Measurements from ENCODE around the gene RAB11FIP5. TPM values are rescaled to one million over a fixed set of nuclear protein-coding genes. Genes with fewer than 3 reads are reported as not detected.

RAB11FIP5 gene
- total RNA-seq, 1 donor from 2014 or later, result 10.7 TPM

DNA sequence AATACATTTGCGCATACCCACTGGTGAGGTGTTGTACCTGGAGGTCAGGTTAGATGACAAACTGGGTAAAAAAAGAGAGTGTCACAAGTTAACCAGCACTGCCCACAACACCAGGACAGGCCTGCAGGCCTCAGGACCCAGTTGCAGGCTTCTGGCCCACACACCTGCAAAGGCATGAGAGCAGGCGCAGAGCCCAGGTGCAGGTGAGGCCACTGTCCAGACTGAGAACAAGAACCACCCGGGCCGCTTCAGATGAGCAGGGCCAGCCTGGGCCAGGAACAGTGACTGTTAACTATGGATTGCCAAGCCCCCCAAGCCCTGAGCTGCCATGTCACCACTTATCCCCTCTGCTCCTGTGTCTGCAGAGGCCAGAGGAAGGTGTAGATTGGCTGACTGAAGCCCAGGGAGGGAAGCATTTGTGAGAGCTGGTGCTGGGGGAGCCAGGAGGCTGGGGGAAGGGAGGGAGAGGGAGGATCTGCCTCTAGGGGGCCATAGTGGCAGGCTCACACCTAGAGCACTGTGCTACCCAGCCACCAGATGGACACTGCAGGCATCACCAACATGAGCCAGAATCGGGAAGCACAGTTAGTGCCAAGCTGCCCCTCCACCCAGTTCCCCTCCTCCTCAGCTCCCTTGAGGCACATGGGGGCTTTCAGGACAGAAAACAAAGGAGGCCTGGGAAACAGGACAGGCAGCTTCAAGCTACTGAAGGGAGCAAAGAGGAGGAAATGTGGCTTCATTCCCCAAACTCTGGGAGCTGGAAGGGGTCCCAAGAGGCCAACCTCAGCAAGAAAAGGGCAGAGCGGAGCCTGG is 76.6 kb downstream of the RAB11FIP5 start:
- Mint-ChIP-seq H3K4me3 (ENCODE audit: low read depth) (no peak overlapping the region), H3K9me3 (no peaks in the 10 kb centered on the region), H3K36me3 (ENCODE audit: low read depth) (no peaks in the 10 kb centered on the region), H3K27me3 (ENCODE audit: low read depth) (no peaks in the 10 kb centered on the region), H3K27ac (no peak overlapping the region), H3K4me1 (ENCODE audit: low read depth) (no peaks in the 10 kb centered on the region)
- intact Hi-C loops (cut with micrococcal nuclease), result no loop called here
- no peak for DNase-seq (ENCODE audit: low spot score)

DNA sequence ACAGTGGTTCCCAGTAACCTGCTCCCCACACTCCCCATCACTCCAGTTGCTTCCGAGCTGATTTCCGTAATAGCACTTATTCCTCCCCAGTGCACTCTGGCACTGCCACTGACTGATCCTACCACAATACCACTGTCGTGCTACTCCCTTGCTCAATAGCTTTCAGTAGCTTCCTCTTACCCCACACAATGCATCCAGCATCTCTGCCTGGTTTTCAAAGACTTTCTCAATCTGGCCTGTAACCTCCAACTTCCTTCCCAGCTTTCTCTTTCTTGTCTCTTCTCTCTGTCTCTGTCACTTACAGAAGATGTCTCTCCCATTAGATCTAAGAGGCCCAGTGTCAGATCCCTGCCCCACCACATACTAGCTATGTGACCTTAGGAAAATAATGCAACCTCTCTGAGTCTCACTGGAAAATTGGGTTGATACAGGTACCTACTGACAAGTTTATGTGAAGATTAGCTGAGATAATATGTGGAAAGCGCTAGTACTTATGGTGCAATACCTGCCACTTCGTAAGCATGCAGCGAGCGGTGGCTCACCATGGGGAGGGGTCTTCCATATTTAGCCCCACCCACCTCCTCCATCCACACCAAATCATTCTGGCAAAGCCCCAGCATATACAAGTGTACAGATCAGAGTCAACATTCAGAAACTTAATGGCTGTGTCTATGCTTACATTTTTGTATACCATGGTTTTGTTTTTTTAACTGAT is 77.9 kb downstream of the RAB11FIP5 start:
- DNase-seq (ENCODE audit: low spot score), result no peak
- Mint-ChIP-seq H3K27ac (no peak overlapping the region), H3K4me1 (ENCODE audit: low read depth) (no peaks in the 10 kb centered on the region), H3K27me3 (ENCODE audit: low read depth) (no peaks in the 10 kb centered on the region), H3K36me3 (ENCODE audit: low read depth) (no peaks in the 10 kb centered on the region), H3K9me3 (no peaks in the 10 kb centered on the region), H3K4me3 (ENCODE audit: low read depth) (no peak overlapping the region)
- intact Hi-C loops (cut with micrococcal nuclease), result no loop called here

GRCh38 chr2:73033766-73034381 is 78.9 kb downstream of the RAB11FIP5 start:
- H3K36me3 Mint-ChIP-seq (ENCODE audit: low read depth), result no peaks in the 10 kb centered on the region
- no peak overlapping the region for H3K27ac Mint-ChIP-seq

DNA sequence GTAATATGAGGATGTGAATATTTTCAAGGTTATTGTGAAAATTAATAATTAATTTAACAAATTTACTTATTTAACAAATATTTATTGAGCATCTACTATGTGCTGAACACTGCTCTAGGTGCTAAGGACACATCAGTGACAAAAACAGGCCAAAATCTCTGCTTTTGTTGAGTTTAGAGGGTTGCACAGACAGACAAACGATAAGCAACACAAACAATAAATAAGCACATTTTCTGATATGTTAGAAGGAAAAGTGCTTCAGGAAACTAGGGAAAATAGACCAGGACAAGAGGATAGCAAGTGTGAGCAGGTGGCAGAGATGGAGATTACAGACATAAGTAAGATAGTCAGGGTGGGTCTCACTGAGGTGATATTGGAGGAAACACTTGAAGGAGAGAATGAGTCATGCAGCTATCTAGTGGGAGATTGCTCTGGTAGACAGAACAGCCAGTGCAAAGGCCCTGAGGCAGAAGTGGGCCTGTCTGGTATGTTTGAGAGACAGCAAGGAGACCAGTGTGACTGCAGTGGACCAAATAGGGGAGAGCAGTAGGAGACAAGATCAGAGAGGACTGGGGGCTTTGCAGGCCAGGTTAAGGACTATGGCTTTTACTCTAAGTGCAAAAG is 79.5 kb downstream of the RAB11FIP5 start:
- H3K36me3 Mint-ChIP-seq (ENCODE audit: low read depth), result no peaks in the 10 kb centered on the region
- H3K9me3 Mint-ChIP-seq, result no peaks in the 10 kb centered on the region
- intact Hi-C loops (cut with micrococcal nuclease), result no loop called here
- no peak for DNase-seq (ENCODE audit: low spot score)
- H3K27ac Mint-ChIP-seq, result no peak overlapping the region
- H3K4me1 Mint-ChIP-seq (ENCODE audit: low read depth), result no peaks in the 10 kb centered on the region
- H3K4me3 Mint-ChIP-seq (ENCODE audit: low read depth), result no peak overlapping the region
- H3K27me3 Mint-ChIP-seq (ENCODE audit: low read depth), result no peaks in the 10 kb centered on the region

More at GRCh38 chr2:73033766-73034381, 78.9 kb downstream of the RAB11FIP5 start:
- Mint-ChIP-seq H3K27me3 (ENCODE audit: low read depth) (no peaks in the 10 kb centered on the region), H3K4me1 (ENCODE audit: low read depth) (no peaks in the 10 kb centered on the region), H3K9me3 (no peaks in the 10 kb centered on the region), H3K4me3 (ENCODE audit: low read depth) (no peak overlapping the region)
- DNase-seq (ENCODE audit: low spot score), result no peak
- intact Hi-C loops (cut with micrococcal nuclease), result no loop called here

DNA sequence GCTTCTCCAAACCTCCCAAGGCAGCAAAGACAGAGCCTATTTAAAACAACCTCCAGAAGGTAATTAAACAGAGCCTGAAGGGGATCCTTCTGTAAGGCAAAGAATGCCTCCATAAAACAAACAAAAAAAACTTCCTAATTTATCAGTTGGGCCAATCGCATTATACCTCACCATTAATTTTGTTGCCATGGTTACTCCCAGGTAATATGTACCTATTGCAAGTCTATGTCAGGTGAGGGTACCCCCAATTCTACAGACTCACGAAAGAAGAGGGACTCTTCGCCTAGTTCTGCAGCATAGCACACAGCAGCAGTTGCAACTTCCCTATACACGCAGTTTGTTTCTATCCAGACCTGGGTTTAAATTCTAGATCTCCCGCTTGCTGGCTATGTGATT is 80.0 kb downstream of the RAB11FIP5 start:
- intact Hi-C loops (cut with micrococcal nuclease), result no loop called here
- Mint-ChIP-seq H3K4me3 (ENCODE audit: low read depth) (no peak overlapping the region), H3K27ac (no peak overlapping the region)

DNA sequence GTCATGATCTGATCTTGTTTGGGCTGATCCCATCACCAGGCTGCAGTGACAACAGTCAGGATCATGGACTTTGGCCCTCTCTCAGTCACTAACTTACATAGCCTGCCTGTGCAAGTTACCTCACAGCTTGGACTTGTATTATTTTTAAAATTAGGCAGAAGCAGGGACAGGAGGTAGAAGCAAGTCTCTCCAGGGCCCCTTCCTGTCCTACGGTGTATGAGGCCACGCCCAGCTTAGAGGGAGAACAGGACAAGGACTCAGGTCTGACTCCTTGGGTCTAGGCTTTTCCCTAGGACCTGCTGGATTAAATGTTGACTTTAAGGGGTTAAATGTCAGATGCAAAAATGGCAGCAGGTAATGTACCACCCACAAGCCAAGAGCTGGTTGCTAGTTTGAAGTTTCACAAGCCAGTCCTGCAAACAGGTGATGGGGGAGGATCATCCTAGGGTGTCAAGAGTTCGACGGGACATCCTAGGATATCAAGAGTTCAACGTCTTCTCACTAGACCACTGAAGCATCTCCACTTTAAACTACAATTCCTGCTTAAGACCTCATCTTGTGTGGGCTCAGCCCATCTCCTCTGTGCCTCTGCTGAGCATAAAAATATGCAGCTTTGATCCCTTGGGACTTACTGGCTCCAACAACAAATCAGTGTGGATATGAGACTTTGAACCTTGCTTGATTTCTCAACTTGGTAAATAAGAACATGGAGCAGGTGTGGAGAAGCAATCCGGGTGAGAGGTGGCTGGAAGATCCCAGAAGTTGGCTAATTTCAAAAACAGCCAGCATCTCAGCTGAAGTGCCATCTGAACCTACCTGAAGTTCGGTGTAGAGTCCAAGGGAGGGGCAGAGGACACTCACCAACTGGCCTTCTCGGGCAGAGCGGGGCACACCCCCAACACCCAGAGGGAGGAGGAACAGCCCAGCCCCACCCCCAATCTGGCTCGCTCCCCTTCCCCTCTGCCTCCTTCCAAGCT is 80.7 kb downstream of the RAB11FIP5 start:
- Mint-ChIP-seq H3K36me3 (ENCODE audit: low read depth) (no peaks in the 10 kb centered on the region), H3K27me3 (ENCODE audit: low read depth) (no peaks in the 10 kb centered on the region), H3K27ac (no peak overlapping the region), H3K4me1 (ENCODE audit: low read depth) (no peaks in the 10 kb centered on the region), H3K4me3 (ENCODE audit: low read depth) (no peak overlapping the region), H3K9me3 (no peaks in the 10 kb centered on the region)
- no peak for DNase-seq (ENCODE audit: low spot score)
- intact Hi-C loops (cut with micrococcal nuclease), result no loop called here

More for the DNA sequence above, 80.0 kb downstream of the RAB11FIP5 start:
- DNase-seq (ENCODE audit: low spot score), result no peak
- H3K36me3 Mint-ChIP-seq (ENCODE audit: low read depth), result no peaks in the 10 kb centered on the region
- no peaks in the 10 kb centered on the region for H3K27me3 Mint-ChIP-seq (ENCODE audit: low read depth)
- H3K4me1 Mint-ChIP-seq (ENCODE audit: low read depth), result no peaks in the 10 kb centered on the region
- no peaks in the 10 kb centered on the region for H3K9me3 Mint-ChIP-seq

GRCh38 chr2:73031095-73031678 is 81.6 kb downstream of the RAB11FIP5 start:
- H3K4me3 Mint-ChIP-seq (ENCODE audit: low read depth), result no peak overlapping the region
- H3K36me3 Mint-ChIP-seq (ENCODE audit: low read depth), result no peaks in the 10 kb centered on the region
- H3K4me1 Mint-ChIP-seq (ENCODE audit: low read depth), result no peaks in the 10 kb centered on the region
- no peaks in the 10 kb centered on the region for H3K9me3 Mint-ChIP-seq
- DNase-seq (ENCODE audit: low spot score), result no peak
- intact Hi-C loops (cut with micrococcal nuclease), result no loop called here
- H3K27me3 Mint-ChIP-seq (ENCODE audit: low read depth), result no peaks in the 10 kb centered on the region
- H3K27ac Mint-ChIP-seq, result no peak overlapping the region

- DNase-seq (ENCODE audit: low spot score), result no peak
- H3K4me3 Mint-ChIP-seq (ENCODE audit: low read depth), result no peak overlapping the region
- intact Hi-C loops (cut with micrococcal nuclease), result no loop called here
- H3K4me1 Mint-ChIP-seq (ENCODE audit: low read depth), result no peaks in the 10 kb centered on the region
- no peaks in the 10 kb centered on the region for H3K9me3 Mint-ChIP-seq
- no peaks in the 10 kb centered on the region for H3K36me3 Mint-ChIP-seq (ENCODE audit: low read depth)
- no peaks in the 10 kb centered on the region for H3K27me3 Mint-ChIP-seq (ENCODE audit: low read depth)
- H3K27ac Mint-ChIP-seq, result no peak overlapping the region
Observed at GRCh38 chr2:73028841-73029240, 83.9 kb downstream of the RAB11FIP5 start.

GRCh38 chr2:73027340-73027739 is 85.4 kb downstream of the RAB11FIP5 start:
- intact Hi-C loops (cut with micrococcal nuclease), result no loop called here
- Mint-ChIP-seq H3K9me3 (no peaks in the 10 kb centered on the region), H3K4me3 (ENCODE audit: low read depth) (no peak overlapping the region), H3K27ac (no peak overlapping the region), H3K4me1 (ENCODE audit: low read depth) (no peaks in the 10 kb centered on the region), H3K27me3 (ENCODE audit: low read depth) (no peaks in the 10 kb centered on the region), H3K36me3 (ENCODE audit: low read depth) (no peaks in the 10 kb centered on the region)
- DNase-seq (ENCODE audit: low spot score), result no peak

- no peaks in the 10 kb centered on the region for H3K27me3 Mint-ChIP-seq (ENCODE audit: low read depth)
- H3K36me3 Mint-ChIP-seq (ENCODE audit: low read depth), result no peaks in the 10 kb centered on the region
- DNase-seq (ENCODE audit: low spot score), result no peak
- H3K4me3 Mint-ChIP-seq (ENCODE audit: low read depth), result no peak overlapping the region
- no peaks in the 10 kb centered on the region for H3K4me1 Mint-ChIP-seq (ENCODE audit: low read depth)
- intact Hi-C loops (cut with micrococcal nuclease), result no loop called here
- no peak overlapping the region for H3K27ac Mint-ChIP-seq
- H3K9me3 Mint-ChIP-seq, result no peaks in the 10 kb centered on the region
Observed at GRCh38 chr2:73023497-73023896, 89.3 kb downstream of the RAB11FIP5 start.

Measured in activated T-helper 2 cell treated with anti-CD3 and anti-CD28 coated beads, Interferon-gamma antibody, Interleukin-2, Interleukin-4, amounts not matched to agents 10 μg/mL and 5 μg/mL and 100 μg/mL, durations not matched to agents 14 hours and 24 hours and 36 hours (primary cell).